Embryonic facial prominence (tissue), 1 donor: ENCODE data around the gene DOK7.
"Not testable (repeated sequence)": the region's sequence is repeated elsewhere in the genome, so short reads cannot be mapped to it uniquely, and the experiment has no call there.

Experiments used
- DNase-seq: peaks from one replicate; pipeline ENCODE4 v3.0.0-alpha.2; 2016; ENCODE audit errors: extremely low spot score

The DOK7 gene

GRCh38 chr4:3502941-3503936 is 40.1 kb downstream of the DOK7 start:
- no peak for DNase-seq

- no peak for DNase-seq
Measured at GRCh38 chr4:3505231-3505630, 42.1 kb downstream of the DOK7 start.

GRCh38 chr4:3508542-3508941 is 45.4 kb downstream of the DOK7 start:
- DNase-seq: no peak

- no peak for DNase-seq
Measured at GRCh38 chr4:3510481-3510880, 47.4 kb downstream of the DOK7 start.

- DNase-seq: no peak
Measured at GRCh38 chr4:3511187-3511586, 48.1 kb downstream of the DOK7 start.

- DNase-seq: not testable (repeated sequence)
Measured at GRCh38 chr4:3511601-3512000, 48.5 kb downstream of the DOK7 start.

- no peak for DNase-seq
Measured at GRCh38 chr4:3512279-3512678, 49.2 kb downstream of the DOK7 start.

GRCh38 chr4:3512719-3513118 is 49.6 kb downstream of the DOK7 start:
- no peak for DNase-seq

- DNase-seq: no peak
Measured at GRCh38 chr4:3513807-3514206, 50.7 kb downstream of the DOK7 start.

GRCh38 chr4:3514221-3514780 is 51.2 kb downstream of the DOK7 start:
- no peak for DNase-seq

GRCh38 chr4:3514806-3515501 is 51.8 kb downstream of the DOK7 start:
- DNase-seq: no peak

- no peak for DNase-seq
Measured at GRCh38 chr4:3515646-3516045, 52.5 kb downstream of the DOK7 start.

GRCh38 chr4:3516061-3516835 is 53.1 kb downstream of the DOK7 start:
- DNase-seq: no peak

GRCh38 chr4:3516836-3517730 is 54.0 kb downstream of the DOK7 start:
- no peak for DNase-seq

GRCh38 chr4:3517731-3518510 is 54.8 kb downstream of the DOK7 start:
- DNase-seq: no peak

- no peak for DNase-seq
Measured at GRCh38 chr4:3518511-3518880, 55.4 kb downstream of the DOK7 start.

- no peak for DNase-seq
Measured at GRCh38 chr4:3518941-3519340, 55.8 kb downstream of the DOK7 start.

GRCh38 chr4:3519468-3520264 is 56.6 kb downstream of the DOK7 start:
- no peak for DNase-seq

GRCh38 chr4:3520276-3520675 is 57.2 kb downstream of the DOK7 start:
- no peak for DNase-seq
